GF-D8 (cell line): ENCODE data around the gene IFT27.

Experiments
- DNase-seq: peaks from one replicate; lab custom pipeline; 2025; lab: John Stamatoyannopoulos, UW

IFT27 gene

DNA sequence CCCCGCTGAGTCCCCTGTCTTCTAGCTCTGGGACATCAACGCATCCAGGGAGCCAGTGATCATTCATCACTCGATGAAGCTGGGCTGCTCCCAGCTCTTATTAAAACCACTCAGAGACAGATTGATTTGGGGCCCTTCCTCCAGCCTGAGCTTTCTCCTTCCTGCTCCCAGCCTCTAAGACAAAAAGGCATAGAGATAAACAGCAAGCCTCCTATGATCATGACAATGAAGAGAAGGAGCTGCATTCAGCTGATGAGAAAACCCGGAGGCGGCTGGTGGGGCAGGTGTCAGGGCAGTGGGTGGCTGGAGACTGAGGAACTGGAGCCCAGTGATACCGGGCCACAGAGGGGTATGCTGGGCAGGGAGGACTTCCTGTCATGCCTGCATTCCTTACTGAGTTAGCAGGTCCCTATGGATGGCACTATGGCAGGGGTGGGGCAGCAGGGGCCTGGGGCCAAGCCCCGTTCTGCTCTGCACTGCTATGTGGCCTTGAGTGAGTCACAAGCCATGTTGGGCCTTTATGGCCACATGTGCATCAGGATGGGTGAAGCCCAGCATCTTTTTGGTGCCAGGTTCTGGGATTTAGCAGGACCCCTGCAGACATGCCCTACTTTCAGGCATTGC is 20.7 kb upstream of the IFT27 start:
- no peak for DNase-seq

DNA sequence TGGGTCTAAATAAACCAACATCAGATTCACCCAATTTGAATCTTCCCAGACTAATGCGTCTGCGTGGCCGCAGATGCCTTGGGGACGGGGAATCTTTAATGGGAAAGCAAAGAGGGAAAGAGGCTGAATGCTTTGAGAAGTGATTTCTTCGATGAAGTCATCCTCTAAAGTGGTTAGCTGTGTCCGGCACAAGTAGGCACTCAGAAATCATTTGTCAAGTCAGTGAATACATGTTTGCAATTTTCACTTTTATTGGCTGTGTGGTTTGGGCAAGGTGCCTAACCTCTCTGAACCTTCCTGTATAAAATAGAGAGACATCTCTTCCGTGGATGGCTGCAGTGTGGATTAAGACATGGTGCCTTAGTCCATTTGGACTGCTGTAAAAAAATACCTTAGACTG is 19.7 kb upstream of the IFT27 start:
- DNase-seq, result no peak

DNA sequence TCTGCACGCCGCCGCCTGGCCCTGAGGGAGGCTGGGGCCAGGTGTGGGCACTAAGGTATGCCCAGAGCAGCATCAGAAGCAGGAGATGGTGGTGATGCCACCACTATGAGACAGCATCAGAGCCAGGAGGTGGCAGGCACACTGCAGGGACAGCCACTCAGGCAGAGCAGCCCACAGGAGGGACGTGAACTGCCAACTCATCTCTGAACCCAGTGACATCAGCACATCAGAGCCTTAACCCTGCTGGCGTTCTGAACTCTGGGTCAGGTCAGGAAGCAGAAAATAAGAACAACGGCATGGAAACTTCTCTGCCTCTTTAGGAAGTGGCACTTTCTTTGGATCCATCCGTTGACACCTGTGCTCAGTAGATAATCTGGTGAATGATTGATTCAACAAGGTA is 14.7 kb upstream of the IFT27 start:
- DNase-seq, result no peak

DNA sequence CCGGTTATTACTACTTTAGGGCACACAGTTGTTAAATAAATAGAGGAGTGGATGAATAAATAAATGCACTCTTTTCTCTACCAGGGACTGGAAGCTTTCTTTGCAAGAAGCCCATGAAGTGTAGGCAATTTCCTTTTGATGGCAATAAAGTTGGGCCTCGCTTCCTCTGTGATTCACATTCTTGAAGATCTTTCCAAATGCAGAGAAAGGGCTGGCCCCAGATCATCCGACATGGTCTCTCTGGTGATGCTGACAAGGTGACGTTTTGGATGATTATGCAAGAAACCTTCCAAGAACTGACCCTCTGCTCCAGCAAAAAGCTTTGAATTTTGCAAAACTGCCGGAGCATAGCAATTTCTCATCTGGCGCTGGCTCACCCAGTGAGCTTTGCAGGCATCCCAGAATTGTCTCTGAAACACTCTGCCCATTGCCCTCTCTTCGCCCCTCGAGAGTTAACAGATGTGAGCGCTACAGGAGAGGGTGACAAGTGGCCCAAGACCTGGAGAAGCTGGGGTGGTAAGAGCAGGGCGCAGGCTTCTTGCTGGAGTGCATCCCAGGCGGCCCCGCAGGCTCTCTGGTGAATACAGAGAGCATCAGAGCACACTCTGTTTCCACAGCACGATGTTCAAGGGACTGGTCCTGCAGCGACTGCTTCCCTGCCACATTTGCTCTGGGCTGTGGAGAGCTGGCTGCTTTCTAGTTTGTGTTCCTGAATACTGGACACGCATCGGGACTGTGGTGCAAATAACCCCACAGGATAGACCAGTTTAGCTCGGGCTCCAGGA is 11.5 kb upstream of the IFT27 start:
- no peak for DNase-seq

DNA sequence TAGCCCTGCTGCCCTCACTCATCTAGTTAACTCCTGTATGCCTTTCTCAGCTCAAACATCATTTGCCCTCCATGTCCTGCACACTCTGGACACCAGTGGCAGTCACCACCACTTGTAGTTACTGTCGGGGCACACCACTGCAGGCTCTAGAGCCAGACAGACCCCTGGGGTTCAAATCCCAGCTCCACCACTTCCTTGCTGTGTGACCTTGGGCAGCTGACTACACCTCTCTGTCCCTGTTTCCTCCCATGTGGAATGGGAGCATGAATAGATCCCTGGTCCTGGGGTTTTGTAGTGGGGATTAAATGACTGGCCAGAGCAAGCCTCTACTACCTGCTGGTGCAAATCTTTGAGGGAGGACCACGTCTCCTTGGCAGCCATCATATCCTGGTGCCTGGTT is 7.8 kb upstream of the IFT27 start:
- DNase-seq, result no peak

DNA sequence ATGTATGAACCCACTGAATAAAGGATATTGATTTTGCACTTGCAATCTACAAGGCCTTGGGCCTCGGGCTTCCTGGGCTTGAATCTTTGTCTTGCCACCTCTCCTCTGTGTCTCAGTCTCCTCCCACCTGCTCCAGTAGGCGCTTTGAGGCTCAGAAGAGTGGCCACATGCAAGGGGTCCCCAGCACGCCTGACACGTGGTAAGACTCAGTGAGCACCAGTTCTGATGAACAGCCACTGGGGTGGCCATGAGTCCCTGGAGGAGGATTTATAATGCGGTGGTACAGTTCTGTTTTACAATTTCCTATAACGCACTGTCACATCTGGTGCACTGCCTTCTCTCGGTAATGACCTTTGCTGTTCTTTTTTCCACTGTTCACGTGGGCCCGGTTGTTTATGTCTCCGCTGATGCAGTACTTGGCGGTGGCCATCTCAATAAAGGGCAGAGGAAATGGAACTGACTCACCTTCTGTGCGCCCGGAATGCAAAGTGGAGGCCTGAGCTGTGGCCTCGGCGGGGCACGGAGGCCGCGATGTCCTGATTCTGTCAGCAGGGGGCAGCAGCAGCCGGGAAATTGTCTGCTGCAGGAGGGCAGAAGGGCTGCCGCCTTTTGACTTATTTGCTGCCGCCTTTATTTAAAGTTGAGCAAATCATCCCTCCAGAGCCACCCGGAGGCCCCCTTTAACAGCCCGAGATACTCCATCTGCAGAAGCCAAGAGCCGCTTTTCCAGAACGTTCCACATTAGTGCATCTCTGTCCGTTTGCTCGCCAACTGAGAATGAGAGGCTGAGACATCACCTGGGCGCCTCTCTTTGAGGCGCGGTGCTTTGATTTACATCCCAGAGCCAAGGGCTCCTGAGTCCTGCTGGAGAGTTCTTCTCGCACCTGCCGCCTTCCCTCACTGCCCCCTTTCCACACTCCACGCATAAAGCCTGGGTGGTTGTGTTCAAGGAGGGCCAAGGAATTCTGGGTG is 6.0 kb upstream of the IFT27 start:
- no peak for DNase-seq

DNA sequence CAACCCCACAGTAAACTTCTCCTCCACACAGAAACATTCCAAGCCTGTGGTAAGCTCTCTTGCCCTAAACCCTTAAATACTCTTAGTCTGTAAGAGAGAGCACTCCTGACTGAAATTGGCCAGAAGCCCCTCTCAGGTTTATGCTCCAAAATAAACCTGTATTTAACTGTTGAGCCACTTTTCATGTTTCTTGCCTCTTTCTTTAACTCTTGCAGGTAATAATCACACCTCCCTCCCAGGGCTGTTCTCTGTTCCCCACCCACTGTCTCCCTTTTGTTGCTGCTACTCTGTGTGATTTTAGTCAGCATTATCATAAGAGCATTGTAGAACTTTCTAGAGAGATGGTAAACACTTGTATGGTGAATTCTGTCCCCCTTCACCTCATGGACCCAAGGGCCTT is 2.1 kb upstream of the IFT27 start:
- no peak for DNase-seq

DNA sequence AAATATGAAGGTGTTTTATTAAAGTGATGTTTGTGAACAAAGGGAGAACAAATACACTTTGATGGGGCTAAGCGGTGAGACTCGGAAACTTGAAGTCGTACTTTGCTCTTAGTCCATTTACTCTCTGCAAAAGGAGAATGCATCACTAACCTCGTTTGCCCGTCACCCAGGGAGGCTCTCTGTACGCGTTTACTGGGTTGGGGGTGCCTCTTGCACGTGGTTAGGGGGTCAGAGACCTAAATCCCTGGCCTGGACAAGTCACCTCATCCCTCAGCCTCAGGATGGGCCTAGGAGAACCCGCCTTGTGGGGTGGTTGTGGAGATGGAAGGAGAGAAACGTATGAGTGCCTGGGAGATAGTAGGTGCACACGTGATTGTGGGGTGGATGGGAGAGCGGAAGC is 803 bp upstream of the IFT27 start:
- DNase-seq, result no peak

DNA sequence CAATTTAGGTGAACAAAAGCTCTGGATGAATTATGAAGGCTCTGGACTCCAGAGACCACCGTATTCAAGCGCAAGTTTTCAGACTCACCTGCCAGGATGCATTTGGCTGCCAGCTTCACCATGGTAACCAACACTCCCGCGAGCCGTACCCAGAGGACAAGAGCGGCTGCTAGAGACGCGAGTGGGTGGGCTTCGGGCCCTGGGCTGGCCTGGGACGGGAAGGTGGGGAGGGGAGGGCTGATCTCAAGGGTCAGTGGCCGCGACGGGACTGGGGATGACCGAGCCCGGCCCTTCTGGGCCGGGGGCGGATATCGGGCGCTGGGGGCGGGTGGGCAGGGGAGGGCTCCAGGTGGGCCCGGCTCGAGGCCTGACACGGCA is 344 bp downstream of the IFT27 start:
- no peak for DNase-seq

DNA sequence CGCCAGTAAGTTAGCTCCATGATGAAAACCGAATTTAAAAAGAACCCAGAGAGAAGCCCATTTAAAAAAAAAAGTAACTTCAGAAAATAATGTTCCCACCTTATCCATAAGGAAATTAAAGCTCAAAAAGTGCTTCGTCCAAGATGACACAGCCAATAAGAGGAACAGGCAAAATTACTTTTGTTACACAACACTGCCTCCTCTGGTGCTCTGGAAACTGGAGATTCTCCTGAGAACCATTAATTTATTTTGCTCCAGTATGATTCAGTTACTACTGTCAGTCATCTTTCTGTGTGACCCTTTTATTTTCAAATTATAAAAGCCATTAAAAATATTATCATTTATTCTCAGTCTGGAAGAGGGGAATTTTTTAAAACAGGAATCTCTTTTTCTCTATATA is 2.0 kb downstream of the IFT27 start:
- no peak for DNase-seq

DNA sequence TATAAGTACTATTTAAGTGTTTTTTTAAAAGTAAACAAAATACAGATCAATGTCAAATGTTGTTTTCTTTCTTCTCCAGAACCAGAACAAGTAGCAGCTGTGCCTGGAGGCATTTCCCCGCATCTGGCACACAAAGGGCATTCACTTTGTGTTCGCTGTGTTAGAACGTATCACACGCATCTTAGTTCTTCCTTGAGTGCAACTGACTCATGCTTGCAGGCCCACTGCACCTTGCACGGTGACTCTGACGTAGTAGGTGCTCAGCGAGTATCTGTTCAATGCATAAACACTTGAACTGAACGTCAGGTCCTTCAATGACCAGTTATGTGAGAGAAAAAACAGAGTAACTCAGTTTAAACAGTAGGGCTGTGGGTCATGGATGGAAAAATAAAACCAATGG is 3.5 kb downstream of the IFT27 start:
- DNase-seq, result no peak

DNA sequence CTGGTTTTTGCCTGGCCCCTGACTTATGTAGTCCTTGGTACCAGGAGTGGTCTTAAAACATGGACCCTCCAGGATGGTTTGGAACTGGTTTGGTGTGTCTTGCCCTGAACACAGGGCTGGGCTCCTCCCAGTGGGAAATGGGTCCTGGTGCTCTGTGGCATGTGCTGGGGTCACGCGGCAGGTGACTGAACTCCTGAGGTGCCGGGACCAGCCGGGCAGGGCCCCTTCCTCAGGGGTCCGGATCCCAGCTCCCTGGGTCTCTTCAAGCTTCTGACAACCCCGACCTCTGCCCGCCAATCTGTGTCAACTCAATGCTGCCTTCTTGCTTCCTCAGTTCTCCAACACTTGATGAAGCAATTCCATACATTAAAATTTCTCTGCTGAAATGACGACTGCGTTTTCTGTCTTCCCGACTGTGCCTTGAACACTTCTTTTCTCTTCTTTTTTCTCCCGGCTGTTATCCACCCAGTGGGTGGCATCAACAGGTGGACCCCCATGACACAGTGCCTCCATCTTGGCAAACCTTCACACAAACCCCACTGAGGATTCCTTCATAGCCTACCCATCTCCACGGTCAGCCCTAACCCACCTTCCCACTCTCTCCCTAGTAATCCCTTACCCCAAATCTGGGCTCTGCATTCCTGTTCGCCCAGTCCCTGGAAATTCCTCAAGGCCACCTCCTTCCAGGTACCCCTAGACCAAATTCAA is 4.4 kb downstream of the IFT27 start:
- no peak for DNase-seq

DNA sequence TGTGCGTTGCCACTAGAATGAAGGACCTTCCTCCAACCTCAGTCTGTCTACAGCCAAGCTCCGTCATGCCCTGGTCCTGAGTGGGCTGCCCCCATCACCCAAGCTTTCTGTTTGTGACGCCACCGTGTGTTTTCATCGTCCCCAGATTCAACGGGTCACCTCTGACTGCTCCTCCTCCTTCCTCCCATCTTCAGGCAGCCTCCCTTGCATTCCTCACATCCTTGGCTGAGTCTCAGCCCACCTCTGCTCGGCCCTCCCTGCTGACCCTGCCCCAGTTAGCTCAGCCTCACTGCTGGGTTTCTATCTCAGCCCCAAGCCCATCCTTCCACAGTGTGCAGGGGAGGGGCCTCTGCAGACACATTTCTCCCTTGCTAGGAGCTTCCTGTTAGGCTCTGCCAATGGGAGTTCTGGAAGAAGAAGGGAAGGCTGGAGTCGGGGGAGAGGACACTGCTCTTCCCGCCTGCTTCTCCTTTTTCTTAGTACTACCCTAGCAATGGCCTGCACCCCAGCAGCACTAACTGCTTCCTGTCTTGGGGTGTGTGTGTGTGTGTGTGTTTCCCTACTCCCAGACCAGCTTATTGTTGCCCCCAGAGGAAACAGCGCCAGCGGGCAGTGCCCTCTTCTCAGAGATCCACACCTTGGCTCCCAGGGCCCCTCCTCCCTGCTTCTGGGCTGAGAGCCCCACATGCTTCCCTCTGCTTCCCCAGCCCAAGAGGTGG is 5.2 kb downstream of the IFT27 start:
- DNase-seq, result no peak

DNA sequence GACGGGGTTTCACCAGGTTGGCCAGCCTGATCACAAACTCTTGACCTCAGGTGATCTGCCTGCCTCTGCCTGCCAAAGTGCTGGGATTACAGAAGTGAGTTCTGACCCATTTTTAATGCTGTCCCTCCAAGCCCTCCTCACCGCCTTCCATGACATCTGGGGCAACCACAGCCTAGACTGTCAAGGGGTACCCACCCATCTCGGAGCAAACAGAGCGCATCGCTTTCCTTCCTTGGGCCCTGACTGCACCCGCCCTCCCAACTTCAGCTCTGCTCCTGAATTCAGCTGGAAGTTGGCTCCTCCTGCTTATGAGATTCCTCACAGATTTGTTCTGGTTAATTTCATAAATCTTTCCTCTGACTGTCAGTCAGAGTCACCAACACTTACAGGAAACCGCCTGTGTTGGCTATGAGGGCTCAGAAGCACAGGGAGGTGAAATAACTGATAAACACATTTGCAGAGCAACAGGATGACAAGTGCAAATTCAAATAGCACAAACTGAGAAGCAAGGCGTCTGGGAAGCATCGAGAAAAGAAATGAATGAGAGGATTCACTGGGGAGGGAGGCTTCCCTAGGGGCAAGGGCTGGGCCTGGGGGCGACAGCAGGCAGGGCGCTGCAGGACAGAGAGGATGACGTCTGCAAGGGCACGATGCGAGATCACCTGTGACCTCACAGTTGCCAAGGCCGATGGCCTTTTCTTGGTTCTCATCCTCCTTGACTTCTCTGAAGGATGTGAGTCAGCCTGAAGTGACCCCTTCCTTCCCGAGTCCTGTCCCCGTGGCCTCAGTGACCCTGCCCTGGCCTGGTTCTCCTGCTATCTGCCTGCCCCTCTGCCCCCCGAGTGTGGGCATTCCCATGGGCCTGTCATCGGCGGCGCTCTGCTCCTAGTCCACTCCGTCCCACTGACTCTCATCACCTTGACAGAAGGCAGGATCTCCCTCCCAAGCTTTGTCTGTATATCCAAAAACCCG is 6.1 kb downstream of the IFT27 start:
- no peak for DNase-seq

DNA sequence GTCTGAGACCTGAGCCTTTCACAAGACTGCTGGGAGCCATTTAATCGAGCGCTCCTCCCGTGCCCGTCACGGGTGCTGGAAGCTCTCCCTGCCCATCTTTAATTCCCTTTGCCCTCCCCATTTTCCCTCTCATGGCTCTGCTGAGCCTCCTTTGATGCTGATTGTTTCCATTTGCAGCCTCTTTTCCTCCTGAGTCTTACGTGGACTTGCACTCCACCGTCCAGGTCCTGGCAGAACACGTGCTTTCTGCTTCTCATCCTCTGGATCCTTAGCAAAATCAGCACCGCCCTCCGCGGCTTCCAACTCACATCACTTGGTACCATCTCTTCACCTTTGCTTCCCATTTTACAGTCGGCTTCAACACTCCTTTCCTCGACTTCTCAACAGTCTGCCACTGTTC is 7.3 kb downstream of the IFT27 start:
- DNase-seq, result no peak

DNA sequence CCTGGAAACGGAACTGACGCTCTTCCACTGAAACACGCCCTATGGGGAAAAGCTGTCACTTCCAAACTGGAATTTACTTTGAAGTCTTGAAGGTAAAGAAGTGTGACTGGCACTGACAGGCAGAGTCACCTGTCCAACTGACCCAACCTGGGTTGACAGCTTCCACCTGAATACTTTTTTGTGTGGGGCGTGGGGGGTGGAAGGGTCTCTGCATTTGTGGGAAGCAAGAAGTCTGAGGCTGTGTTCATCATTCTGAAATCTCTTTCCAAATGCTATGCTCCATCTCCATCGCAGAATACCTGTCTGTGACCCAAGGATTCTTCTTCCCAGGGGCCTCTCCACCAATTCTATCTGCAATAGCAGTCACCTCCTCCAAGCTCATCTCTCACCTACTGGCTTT is 7.8 kb downstream of the IFT27 start:
- no peak for DNase-seq

DNA sequence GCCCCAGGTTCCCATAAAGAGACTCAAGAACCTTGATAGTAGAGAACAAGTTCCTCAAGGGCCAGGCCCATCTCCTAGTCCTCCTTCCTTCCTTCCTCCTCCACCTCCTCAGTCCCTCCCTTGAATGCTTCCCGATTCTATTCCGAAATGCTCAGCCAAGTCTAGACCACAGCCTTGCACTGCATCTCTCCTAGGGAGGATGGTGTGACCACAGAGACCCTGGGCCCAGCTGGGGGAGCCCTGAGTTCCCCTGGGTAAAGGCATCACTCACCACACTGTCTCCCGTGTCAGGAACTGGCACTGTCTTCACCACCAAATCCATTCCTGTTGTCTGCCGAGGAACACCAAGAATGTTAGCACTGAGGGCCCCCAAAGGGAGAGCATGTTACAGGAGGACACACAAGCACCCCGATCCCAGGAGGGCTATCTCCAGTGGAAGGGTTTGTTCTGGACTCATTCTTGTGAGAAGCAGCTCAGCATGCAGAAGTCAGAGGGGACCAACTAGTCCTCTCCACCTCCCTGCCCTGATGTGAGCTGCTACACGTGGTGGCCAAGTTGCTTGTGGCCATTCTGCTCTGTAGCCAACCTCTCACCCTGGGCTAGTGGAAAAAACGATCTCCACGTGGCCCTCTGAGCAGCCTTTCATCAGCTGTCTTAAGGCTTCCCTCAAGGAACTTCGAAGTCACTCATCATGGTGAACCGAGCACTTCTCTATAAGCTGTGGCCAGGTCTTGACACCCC is 8.7 kb downstream of the IFT27 start:
- DNase-seq, result no peak

DNA sequence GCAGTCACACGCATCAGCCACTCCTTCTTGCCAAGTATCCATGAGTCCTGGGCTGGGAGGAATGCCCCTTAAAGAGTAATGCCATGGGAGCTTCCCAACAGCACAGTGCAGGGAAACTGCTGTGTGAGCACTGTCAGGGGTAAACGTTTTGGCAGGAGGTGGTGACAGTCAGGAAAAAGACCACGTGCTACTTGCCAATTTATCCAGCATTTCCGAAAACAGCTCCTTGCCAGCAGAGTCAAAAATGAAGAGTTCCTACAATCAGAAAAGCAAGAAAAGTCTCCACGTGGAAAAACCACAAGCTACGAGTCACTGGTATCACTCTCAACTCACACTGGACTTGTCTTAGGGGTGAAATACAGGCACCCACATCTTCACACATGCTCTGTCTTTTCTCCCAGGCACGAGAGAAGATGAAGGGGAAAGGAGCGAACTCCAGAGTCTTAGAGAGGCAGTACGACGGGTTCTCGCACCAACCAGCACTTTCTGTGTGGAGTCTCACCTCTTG is 9.9 kb downstream of the IFT27 start:
- no peak for DNase-seq

DNA sequence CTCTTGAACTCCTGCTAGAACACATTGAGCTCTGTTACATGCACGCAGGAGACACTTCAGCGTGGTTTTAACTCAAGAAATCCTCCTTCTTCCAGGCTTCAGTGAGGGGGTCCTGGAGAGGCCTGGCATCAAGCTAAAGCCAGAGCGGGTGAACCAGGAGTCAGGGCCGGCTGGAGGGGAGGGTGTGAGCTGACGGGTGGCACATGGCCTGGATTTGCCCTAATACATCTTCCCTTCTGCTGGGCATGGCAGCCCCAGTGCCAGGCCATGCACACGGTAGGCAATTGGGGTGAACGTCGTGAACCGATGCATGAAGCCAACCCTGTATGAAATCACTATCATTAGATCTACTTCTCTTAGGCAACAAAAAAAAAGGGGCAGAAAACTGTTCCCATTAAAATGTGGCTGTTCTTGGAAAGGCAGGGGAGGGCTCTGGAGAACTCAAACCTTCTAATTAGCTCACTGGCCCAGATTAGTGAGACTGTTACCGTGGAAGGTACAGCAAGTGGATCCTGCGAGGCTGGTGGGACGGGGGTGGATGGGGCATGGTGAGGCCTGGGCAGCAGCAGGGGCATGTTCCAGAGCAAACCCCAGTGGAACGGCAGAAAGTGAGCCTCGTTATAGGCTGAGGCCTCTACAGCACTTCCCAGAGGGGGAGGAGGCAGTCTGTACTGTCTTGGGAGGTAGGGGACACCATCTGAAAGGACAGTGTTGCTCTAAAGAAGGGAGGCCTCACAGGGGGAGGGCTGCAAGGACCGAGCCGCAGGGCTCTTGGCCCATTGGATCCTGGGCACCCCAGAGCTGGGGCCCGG is 10.6 kb downstream of the IFT27 start:
- no peak for DNase-seq
